T-cell (primary cell): ENCODE measurements around the gene COL23A1. TPM values are rescaled to one million over a fixed set of nuclear protein-coding genes. Genes with fewer than 3 reads are reported as not detected.

ENCODE experiments used
- ATAC-seq, 4 experiments: fragments of 200-7000 bp in 3 of 4; fragments of 150-1000 bp in 1 of 4; cut with Tn5 transposase; replicated peaks in 1 of 4; 1 replicate in 3 of 4; 2 replicates in 1 of 4; pipeline ENCODE4 v1.10.0; 2021; ENCODE audit warnings: moderate library complexity in 3 of 4, mild to moderate bottlenecking in 2 of 4, moderate number of reproducible peaks in 1 of 4
- CTCF ChIA-PET, 2 donors: fragments of 300-600 bp; sonication (Branson Sonifier 250); formaldehyde crosslinking; loops; one replicate each; lab custom pipeline; 2022; ENCODE audit warnings: antibody characterized with exemption in 2 of 2; lab: Charles Lee
- POLR2A ChIA-PET, 2 donors: fragments of 300-600 bp; sonication (Branson Sonifier 250); formaldehyde crosslinking; loops; one replicate each; lab custom pipeline; 2022; ENCODE audit warnings: antibody characterized with exemption in 2 of 2; lab: Charles Lee
- DNase-seq, 35 experiments: peaks; one replicate each; pipeline versions ENCODE4 v3.0.0 to v3.0.0-alpha.2; 2013 to 2023
- H3K27ac ChIP-seq: one replicate; pipeline ENCODE4 v1.5.1; 2013; ENCODE audit warnings: low read length
- H3K27me3 ChIP-seq, 2 experiments: replicated peaks in 1 of 2; 1 replicate in 1 of 2; 2 replicates in 1 of 2; pipeline versions ENCODE4 v1.6.1 to v1.7.0; 2013; ENCODE audit warnings: low read length in 1 of 2, mixed read lengths in 1 of 2; ENCODE audit not compliant: control insufficient read depth in 2 of 2, insufficient read depth in 2 of 2; ENCODE audit errors: extremely low read depth in 1 of 2
- H3K36me3 ChIP-seq, 2 donors: 1 replicate in 1 of 2; 2 replicates in 1 of 2; pipeline versions ENCODE4 v1.6.1 to v1.7.0; 2013; ENCODE audit warnings: low read length in 1 of 2; ENCODE audit not compliant: control insufficient read depth in 2 of 2, insufficient read depth in 1 of 2; ENCODE audit errors: extremely low read depth in 1 of 2
- H3K4me1 ChIP-seq, 2 experiments: 1 replicate in 1 of 2; 2 replicates in 1 of 2; pipeline versions ENCODE4 v1.6.1 to v1.7.0; 2013; ENCODE audit warnings: low read length in 2 of 2, mixed read lengths in 1 of 2; ENCODE audit not compliant: insufficient read depth in 2 of 2, control insufficient read depth in 1 of 2; ENCODE audit errors: extremely low read depth in 1 of 2
- H3K4me3 ChIP-seq, 2 donors: 1 replicate in 1 of 2; 2 replicates in 1 of 2; pipeline versions ENCODE4 v1.5.1 to v1.7.0; 2013; ENCODE audit warnings: mild to moderate bottlenecking in 2 of 2, low read length in 1 of 2, moderate library complexity in 1 of 2; ENCODE audit not compliant: control insufficient read depth in 1 of 2; ENCODE audit errors: extremely low read depth in 1 of 2
- H3K9me3 ChIP-seq: 2 replicates; pipeline ENCODE4 v1.7.0; 2013
- H3K27ac Mint-ChIP-seq, 2 donors: one replicate each; pipeline ENCODE4 v1.8.0; 2020 to 2021; ENCODE audit warnings: mild to moderate bottlenecking in 2 of 2, mixed read lengths in 2 of 2
- H3K27me3 Mint-ChIP-seq, 2 donors: one replicate each; pipeline ENCODE4 v1.8.0; 2021 to 2022; ENCODE audit warnings: mixed read lengths in 2 of 2
- H3K36me3 Mint-ChIP-seq: one replicate; pipeline ENCODE4 v1.8.0; 2021; ENCODE audit warnings: mixed read lengths
- H3K4me1 Mint-ChIP-seq, 3 donors: one replicate each; pipeline ENCODE4 v1.8.0; 2020 to 2022; ENCODE audit warnings: mixed read lengths in 3 of 3, mild to moderate bottlenecking in 1 of 3
- H3K4me3 Mint-ChIP-seq, 3 donors: one replicate each; pipeline ENCODE4 v1.8.0; 2020 to 2022; ENCODE audit warnings: mild to moderate bottlenecking in 3 of 3, mixed read lengths in 3 of 3, moderate library complexity in 3 of 3
- H3K9me3 Mint-ChIP-seq, 3 donors: one replicate each; pipeline ENCODE4 v1.8.0; 2020 to 2022; ENCODE audit warnings: mixed read lengths in 3 of 3
- WGBS: methylation state at CpG from one replicate; pipeline ENCODE4 v1.1.5; 2013; ENCODE audit warnings: missing lambda C conversion rate; ENCODE audit not compliant: insufficient coverage; 5-methylcytosine and 5-hydroxymethylcytosine counted together
- total RNA-seq, 35 experiments: library from RNA in 6 of 35; stranded (reverse) in 6 of 35; fragments of 120-200 nt in 1 of 35; gene quantifications; one replicate each; pipeline versions ENCODE4 v1.2.1 to v1.2.4 and lab custom pipeline; 2013 to 2026

Gene COL23A1
- total RNA-seq, 5 donors from 2014 or later (not counting 1 experiment from before 2014, with no cell fraction given), result 0.07 to 0.13 TPM; not detected in 3

DNA sequence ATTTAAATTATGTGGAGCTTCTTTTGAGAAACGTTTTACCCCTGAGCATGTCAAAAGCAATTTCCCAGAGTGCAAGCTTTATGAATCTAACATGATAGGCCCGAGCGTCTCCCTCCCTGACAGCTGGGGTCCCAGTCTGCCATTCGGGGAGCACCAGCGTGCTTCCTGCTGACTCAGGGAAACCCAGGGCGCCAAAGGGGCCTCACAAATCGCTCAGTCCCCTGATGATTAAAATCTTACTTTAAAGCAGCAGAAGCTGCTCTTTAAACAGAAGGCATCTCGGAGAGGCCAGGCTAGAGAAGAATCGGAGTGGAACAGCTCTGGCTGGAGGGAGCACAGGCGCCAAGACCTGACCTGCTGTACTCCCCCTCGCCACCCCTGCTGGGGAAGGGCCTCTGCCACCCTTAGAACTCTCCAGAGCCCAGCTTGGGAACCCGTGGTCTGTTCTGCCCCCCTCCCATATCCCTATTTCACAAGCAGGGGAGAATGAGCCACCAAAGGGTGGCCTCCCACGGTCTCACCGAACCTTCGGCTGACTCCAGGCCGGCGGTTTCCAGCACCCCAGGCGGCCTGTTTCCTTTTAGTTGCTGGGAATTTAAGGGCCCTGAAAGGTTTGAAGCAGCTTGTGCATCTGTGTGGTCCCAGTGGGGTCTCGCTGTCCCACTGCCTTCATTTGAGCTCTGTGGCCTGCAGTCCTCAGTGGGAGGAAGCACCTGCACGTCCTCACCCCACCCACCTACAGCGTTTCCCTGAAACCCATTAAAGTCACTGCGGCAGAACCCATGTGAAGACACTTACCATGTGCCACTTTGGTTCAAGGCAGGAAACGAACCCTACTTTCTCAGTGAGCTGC, 147.6 kb downstream of the COL23A1 start:
- peaks cover 0 to 5% (median 5%) of the 10 kb centered on the region in 3 donors for H3K4me1 Mint-ChIP-seq
- 40% methylated on average over 14 of the region's 23 CpGs for WGBS
- no peaks in the 10 kb centered on the region for H3K9me3 Mint-ChIP-seq
- peaks cover 7 to 25% of the 10 kb centered on the region in 2 donors for H3K27me3 Mint-ChIP-seq
- DNase-seq (peak in 2 of 35 experiments; percentile 7 to 21), ATAC-seq (peak in 1 of 4 experiments; percentile 38)
- Histone ChIP-seq H3K4me1 (peaks cover 0 to 7% of the 10 kb centered on the region in 2 experiments), H3K4me3 (no peak overlapping the region), H3K36me3 (no peaks in the 10 kb centered on the region), H3K27ac (no peak overlapping the region), H3K9me3 (no peaks in the 10 kb centered on the region), H3K27me3 (peaks cover 0 to 18% of the 10 kb centered on the region in 2 experiments)
- H3K4me3 Mint-ChIP-seq, result peak overlapping the region in 1 of 3 donors; percentile 30
- POLR2A ChIA-PET, result no interaction called here
- H3K27ac Mint-ChIP-seq, result no peak overlapping the region
- no peaks in the 10 kb centered on the region for H3K36me3 Mint-ChIP-seq
- CTCF ChIA-PET, result no interaction called here

DNA sequence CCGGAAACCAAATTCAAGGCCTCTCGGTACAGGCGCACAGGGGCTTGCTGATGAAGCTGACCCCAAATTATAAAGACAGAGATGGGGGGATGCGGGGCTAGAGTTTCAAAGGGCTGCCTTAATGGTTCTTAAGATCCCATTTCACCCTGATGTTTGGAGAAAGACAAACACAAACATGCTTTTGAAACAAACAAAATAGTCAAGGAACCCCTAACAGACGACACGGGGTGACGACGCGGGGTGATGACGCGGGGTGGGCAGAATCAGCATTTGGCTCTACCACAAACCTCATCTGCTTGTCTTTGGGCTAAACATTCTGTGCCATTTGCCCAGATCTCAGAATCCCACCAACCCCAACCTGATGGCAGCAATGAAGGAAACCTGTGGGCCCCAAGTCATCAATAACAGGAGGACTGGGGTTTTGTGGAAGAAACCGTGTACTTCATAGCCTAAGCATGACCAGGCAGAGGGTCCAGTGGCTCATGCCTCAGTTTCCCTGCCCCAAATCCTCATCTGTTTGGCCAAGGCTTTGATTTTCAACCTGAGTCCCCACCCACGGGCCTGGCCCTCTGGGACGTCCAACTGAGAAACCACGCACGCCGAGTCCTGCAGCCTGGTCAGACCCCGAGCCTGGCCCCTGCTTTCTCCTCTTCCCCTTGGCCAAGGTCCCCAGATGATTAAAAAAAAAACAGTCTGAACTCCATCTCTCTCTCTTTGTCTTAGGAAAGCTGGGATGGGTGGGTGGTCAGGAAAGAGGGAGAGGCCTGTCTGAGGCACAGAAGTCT, 148.5 kb downstream of the COL23A1 start:
- H3K4me3 Mint-ChIP-seq, result no peak overlapping the region
- ATAC-seq (no peak), DNase-seq (no peak)
- Histone ChIP-seq H3K4me3 (no peak overlapping the region), H3K36me3 (no peaks in the 10 kb centered on the region), H3K9me3 (no peaks in the 10 kb centered on the region), H3K27me3 (peaks cover 0 to 25% of the 10 kb centered on the region in 2 experiments), H3K4me1 (peaks cover 0 to 7% of the 10 kb centered on the region in 2 experiments), H3K27ac (no peak overlapping the region)
- CTCF ChIA-PET, result no interaction called here
- 98% methylated on average over 11 of the region's 18 CpGs for WGBS
- H3K27me3 Mint-ChIP-seq, result peaks cover 3 to 21% of the 10 kb centered on the region in 2 donors
- H3K27ac Mint-ChIP-seq, result no peak overlapping the region
- H3K4me1 Mint-ChIP-seq, result peaks cover 0 to 5% (median 5%) of the 10 kb centered on the region in 3 donors
- POLR2A ChIA-PET, result no interaction called here
- H3K36me3 Mint-ChIP-seq, result no peaks in the 10 kb centered on the region
- H3K9me3 Mint-ChIP-seq, result no peaks in the 10 kb centered on the region

DNA sequence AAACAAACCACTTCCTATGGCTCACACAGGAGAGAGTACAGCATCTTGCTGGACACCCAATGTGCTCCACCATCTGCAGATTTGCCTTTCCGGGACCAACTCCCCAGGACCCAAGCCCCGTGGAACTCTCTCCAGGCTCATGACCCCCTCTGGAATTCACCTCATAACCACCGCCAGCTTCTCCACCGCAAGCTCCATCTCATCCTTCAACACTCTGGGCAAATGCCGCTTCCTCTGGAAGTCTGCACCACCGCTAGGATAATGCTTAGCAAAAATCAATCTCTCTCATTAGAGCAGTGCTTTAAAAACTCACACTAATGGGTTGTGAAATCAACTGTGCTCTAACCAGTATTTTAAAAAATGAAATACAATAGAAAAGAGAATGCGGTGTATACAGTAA, 150.0 kb downstream of the COL23A1 start:
- H3K36me3 ChIP-seq, result no peaks in the 10 kb centered on the region
- POLR2A ChIA-PET, result no interaction called here
- Mint-ChIP-seq H3K27me3 (peaks cover 9 to 25% of the 10 kb centered on the region in 2 donors), H3K4me1 (peaks cover 0 to 5% (median 5%) of the 10 kb centered on the region in 3 donors), H3K36me3 (no peaks in the 10 kb centered on the region), H3K27ac (no peak overlapping the region), H3K4me3 (no peak overlapping the region), H3K9me3 (no peaks in the 10 kb centered on the region)
- peaks cover 0 to 33% of the 10 kb centered on the region in 2 experiments for H3K27me3 ChIP-seq
- 92% methylated on average over 2 of the region's 7 CpGs for WGBS
- no peak overlapping the region for H3K27ac ChIP-seq
- H3K4me3 ChIP-seq, result no peak overlapping the region
- no peaks in the 10 kb centered on the region for H3K9me3 ChIP-seq
- H3K4me1 ChIP-seq, result peaks cover 0 to 7% of the 10 kb centered on the region in 2 experiments
- DNase-seq (no peak), ATAC-seq (no peak)
- CTCF ChIA-PET, result no interaction called here

DNA sequence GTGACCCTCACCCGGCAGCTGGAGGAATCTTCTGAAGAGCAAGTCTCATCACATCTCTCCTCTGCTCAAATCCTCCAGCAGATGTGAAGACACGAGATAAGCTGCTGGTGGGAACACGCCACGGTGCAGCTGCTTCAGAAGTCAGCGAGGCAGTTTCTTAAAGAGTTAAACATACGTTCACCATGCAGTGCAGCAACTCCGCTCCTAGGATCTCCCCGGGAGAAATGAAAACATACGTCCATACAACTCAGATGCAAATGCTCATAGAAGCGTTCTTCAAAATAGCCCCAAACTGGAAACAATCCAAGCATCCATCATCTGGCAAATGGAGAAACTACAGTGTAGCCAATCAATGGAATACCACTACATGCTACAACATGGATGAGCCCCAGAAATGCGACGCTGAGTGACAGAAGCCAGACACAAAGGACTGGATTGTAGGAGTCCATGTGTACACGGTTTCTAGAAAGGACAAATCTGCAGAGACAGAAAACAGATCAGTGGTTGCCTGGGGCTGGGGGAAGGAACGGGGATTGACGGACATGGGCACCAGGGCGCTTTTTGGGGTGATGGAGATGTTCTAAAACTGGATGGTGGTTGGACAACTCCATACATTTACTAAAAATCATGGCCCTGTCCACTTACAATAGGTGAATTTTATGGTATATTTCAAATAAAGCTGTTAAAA, 150.6 kb downstream of the COL23A1 start:
- Mint-ChIP-seq H3K9me3 (no peaks in the 10 kb centered on the region), H3K36me3 (no peaks in the 10 kb centered on the region), H3K27ac (no peak overlapping the region), H3K4me1 (peaks cover 0 to 5% (median 5%) of the 10 kb centered on the region in 3 donors), H3K4me3 (no peak overlapping the region), H3K27me3 (peaks cover 9 to 23% of the 10 kb centered on the region in 2 donors)
- DNase-seq, result no peak
- CTCF ChIA-PET, result no interaction called here
- 34% methylated on average over 11 of the region's 16 CpGs for WGBS
- H3K36me3 ChIP-seq, result no peaks in the 10 kb centered on the region
- peaks cover 0 to 36% of the 10 kb centered on the region in 2 experiments for H3K27me3 ChIP-seq
- peaks cover 0 to 7% of the 10 kb centered on the region in 2 experiments for H3K4me1 ChIP-seq
- ATAC-seq, result no peak
- H3K9me3 ChIP-seq, result no peaks in the 10 kb centered on the region
- POLR2A ChIA-PET, result no interaction called here
- H3K4me3 ChIP-seq, result no peak overlapping the region
- no peak overlapping the region for H3K27ac ChIP-seq

DNA sequence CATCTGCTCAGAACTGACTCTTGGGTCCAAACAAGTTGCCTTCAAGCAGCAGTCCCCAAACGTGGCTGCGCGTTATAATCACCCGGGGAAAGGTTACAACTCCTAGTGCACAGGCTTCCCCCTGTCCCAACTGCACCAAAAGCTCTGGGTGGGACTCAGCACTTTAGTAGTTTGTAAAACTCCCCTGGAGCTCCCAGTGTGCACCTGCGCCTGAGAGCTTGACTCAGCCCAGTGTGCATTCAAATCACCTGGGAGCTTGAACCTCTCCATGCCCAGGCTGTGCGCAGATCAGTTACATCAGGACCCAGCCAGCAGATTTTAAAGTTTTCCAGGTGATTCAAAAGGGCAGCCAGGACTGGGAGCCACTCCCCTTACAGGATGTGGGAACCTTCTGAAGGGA, 151.4 kb downstream of the COL23A1 start:
- CTCF ChIA-PET, result no interaction called here
- WGBS, result 78% methylated on average over 5 of the region's 6 CpGs
- POLR2A ChIA-PET, result no interaction called here

More for the DNA sequence above, 151.4 kb downstream of the COL23A1 start:
- peaks cover 0 to 5% (median 5%) of the 10 kb centered on the region in 3 donors for H3K4me1 Mint-ChIP-seq
- no peak overlapping the region for H3K4me3 ChIP-seq
- H3K4me3 Mint-ChIP-seq, result no peak overlapping the region
- peaks cover 0 to 41% of the 10 kb centered on the region in 2 experiments for H3K27me3 ChIP-seq
- no peak overlapping the region for H3K27ac ChIP-seq
- H3K9me3 Mint-ChIP-seq, result no peaks in the 10 kb centered on the region
- no peaks in the 10 kb centered on the region for H3K36me3 ChIP-seq
- H3K27me3 Mint-ChIP-seq, result peaks cover 9 to 16% of the 10 kb centered on the region in 2 donors
- DNase-seq (no peak), ATAC-seq (no peak)
- H3K9me3 ChIP-seq, result no peaks in the 10 kb centered on the region
- H3K4me1 ChIP-seq, result peaks cover 0 to 7% of the 10 kb centered on the region in 2 experiments
- no peaks in the 10 kb centered on the region for H3K36me3 Mint-ChIP-seq
- no peak overlapping the region for H3K27ac Mint-ChIP-seq
